HepG2 (cell line): ENCODE measurements around the gene SMAD3.

ENCODE experiments used
- FOXP1 ChIP-seq, 2 experiments: fragments of 450-650 bp in 1 of 2; IDR thresholded peaks; 2 replicates each; pipeline ENCODE4 v1.6.1; 2017 to 2018; ENCODE audit warnings: antibody characterized with exemption in 1 of 2
- HCFC1 ChIP-seq: fragments of 150-350 bp; IDR thresholded peaks from 2 replicates; pipeline ENCODE4 v1.6.1; 2014; ENCODE audit warnings: low read depth, low read length
- KLF11 ChIP-seq: IDR thresholded peaks from 2 replicates; pipeline ENCODE4 v1.6.1; 2016; ENCODE audit warnings: missing compliant biosample characterization
- RBFOX2 ChIP-seq: fragments of 200-400 bp; formaldehyde crosslinking; IDR thresholded peaks from 2 replicates; pipeline ENCODE4 v1.6.1; 2017; ENCODE audit warnings: low read depth, mild to moderate bottlenecking, low read length
- TCF7 ChIP-seq: sonication (generic); IDR thresholded peaks from 2 replicates; pipeline ENCODE4 v1.6.1; 2016; ENCODE audit warnings: antibody characterized with exemption, low read depth
- ZNF205 ChIP-seq: IDR thresholded peaks from 2 replicates; pipeline ENCODE4 v1.6.1; 2018; ENCODE audit warnings: missing biosample characterization, missing genetic modification reagents
- ZNF274 ChIP-seq: sonication (generic); formaldehyde crosslinking; IDR thresholded peaks from 2 replicates; pipeline ENCODE4 v1.5.1; 2020; ENCODE audit warnings: mild to moderate bottlenecking, missing genetic modification reagents
- ZNF317 ChIP-seq: sonication (generic); formaldehyde crosslinking; IDR thresholded peaks from 2 replicates; pipeline ENCODE4 v1.5.0; 2020; ENCODE audit warnings: mild to moderate bottlenecking, missing genetic modification reagents

- no peak for TF ChIP-seq RBFOX2
- TF ChIP-seq ZNF205, result no peak
- no peak for TF ChIP-seq FOXP1 (IDR thresholded peaks at IDR 0.05)
- no peak for TF ChIP-seq FOXP1 (CRISPR knock-in tag; IDR thresholded peaks at IDR 0.05)
- TF ChIP-seq ZNF274 (CRISPR knock-in tag), result no peak
- TF ChIP-seq ZNF317, result no peak
- TF ChIP-seq KLF11 (CRISPR knock-in tag), result no peak
- no peak for TF ChIP-seq HCFC1
- no peak for TF ChIP-seq TCF7
These were observed 59.6 kb downstream of the SMAD3 start for GRCh38 chr15:67124911-67125588.
